ENCODE measurements around the gene CABP1. TPM values are rescaled to one million over a fixed set of nuclear protein-coding genes. Genes with fewer than 3 reads are reported as not detected.

CABP1 gene
- total RNA-seq, 4 donors from 2014 or later: 1.3 TPM; not detected in 3

DNA sequence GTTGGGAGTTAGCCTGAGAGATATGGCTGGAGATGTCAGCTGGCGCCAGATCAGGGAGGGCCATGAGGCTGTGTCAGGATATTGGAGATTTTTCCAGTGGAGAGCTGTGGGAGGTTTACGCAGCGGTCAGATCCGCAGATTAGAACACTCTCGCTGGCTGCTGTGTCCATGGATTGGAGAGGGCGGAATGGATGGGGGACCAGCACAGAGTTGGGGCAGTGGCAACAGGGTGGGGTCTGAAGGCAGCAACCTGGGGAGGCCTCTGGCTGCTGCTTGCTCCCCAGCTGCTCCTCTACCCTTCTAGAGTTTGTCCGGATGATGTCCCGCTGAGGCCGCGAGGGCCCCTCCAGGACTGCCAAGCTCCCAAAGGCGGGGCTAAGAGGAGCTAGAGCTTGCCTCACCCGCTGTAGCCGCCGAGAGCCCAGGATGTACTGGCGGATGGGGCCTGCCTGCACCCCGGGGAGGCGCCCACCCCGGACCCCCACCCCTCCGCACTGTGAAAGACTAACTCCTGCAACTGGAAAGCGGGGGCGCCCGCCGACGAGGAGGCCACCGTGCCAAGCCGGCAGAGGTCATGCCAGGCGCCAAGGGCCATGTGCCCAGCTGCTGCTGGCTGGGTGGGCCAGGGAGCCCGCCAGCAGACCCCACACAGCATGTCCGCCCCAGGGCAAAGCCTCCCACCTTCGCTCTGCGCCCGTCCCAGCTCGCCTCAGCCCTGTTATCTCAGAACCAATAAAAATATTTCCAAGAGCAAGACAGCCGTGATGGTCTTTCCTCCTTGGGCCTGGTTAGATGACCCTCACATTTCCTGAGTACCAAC is 26.4 kb downstream of the CABP1 start:
- TF ChIP-seq, protein P1, sequence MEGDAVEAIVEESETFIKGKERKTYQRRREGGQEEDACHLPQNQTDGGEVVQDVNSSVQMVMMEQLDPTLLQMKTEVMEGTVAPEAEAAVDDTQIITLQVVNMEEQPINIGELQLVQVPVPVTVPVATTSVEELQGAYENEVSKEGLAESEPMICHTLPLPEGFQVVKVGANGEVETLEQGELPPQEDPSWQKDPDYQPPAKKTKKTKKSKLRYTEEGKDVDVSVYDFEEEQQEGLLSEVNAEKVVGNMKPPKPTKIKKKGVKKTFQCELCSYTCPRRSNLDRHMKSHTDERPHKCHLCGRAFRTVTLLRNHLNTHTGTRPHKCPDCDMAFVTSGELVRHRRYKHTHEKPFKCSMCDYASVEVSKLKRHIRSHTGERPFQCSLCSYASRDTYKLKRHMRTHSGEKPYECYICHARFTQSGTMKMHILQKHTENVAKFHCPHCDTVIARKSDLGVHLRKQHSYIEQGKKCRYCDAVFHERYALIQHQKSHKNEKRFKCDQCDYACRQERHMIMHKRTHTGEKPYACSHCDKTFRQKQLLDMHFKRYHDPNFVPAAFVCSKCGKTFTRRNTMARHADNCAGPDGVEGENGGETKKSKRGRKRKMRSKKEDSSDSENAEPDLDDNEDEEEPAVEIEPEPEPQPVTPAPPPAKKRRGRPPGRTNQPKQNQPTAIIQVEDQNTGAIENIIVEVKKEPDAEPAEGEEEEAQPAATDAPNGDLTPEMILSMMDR (IDR thresholded peaks at IDR 0.05; ENCODE audit: low read depth): no peak

GRCh38 chr12:120668091-120668867 is 27.9 kb downstream of the CABP1 start:
- TF ChIP-seq, protein P1 (IDR thresholded peaks at IDR 0.05; ENCODE audit: low read depth): no peak

GRCh38 chr12:120668868-120669840 is 28.7 kb downstream of the CABP1 start:
- TF ChIP-seq, protein P1 (IDR thresholded peaks at IDR 0.05; ENCODE audit: low read depth): no peak

DNA sequence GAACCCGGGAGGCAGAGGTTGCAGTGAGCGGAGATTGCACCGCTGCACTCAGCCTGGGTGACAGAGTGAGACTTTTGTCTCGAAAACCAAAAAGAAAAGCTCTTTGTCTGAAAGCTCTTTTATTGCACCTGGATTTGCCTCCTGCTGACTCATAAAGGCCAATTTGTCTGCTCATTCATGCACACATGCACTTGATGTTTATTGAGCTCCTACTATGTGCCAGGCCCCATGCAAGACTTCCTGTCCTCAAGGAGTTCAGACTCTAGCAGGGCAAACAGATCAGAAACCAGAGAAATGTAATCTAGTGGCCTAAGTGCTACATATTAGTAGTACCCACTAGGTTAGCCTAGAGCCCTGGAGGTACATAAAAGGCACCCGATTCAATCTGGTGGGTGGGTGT is 30.2 kb downstream of the CABP1 start:
- TF ChIP-seq, protein P1 (IDR thresholded peaks at IDR 0.05; ENCODE audit: low read depth): no peak

DNA sequence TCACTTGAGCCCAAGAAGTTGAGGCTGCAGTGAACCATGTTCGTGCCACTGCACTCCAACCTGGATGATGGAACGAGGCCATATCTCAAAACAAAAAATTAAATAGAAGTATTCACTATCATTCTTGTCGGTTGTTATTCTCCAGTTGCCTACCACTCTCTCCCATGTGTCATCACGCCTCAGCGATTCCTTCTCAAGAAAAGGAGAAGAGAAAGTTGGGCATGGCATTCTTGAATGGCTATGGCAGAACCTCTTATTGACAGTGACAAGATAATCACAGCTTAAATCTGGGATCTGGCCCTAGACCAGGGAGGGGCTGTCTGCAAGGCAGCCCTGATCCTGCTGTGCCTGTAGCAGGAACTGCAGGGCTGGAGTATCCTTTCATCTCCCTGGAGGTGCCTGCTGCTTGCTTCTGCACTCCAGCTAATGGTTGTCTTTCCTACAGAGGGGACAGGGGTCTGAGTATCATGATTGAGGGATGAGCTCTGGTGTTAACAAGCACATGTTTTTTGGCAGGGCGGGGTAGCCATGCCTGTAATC is 33.7 kb downstream of the CABP1 start:
- TF ChIP-seq, protein P1 (IDR thresholded peaks at IDR 0.05; ENCODE audit: low read depth): no peak

- TF ChIP-seq, protein P1 (IDR thresholded peaks at IDR 0.05; ENCODE audit: low read depth): no peak
These were observed 37.5 kb downstream of the CABP1 start for GRCh38 chr12:120677765-120678473.
